Measurements from ENCODE around the gene ASCC3.

DNA sequence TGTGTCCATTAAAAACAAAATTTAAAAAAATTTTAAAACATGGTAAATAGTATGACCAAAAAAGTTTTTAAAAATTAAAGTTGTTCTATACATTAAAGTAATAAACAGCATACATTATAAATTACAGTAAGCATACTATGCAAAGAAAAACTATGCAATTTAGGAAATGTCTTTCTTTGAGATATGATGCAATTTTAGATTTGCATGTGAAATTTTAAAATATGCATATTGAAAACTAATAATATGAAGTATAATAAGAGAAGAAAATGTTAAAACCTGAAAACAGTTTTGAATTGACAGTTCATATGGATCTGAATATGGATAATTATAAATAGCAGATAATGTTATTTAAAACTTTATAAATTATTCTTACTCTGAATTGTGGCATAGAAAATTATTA, 43.1 kb downstream of the ASCC3 start:
- TF ChIP-seq EZH2 (IDR thresholded peaks at IDR 0.05; ENCODE audit: borderline replicate concordance, low read depth, low read length, poor library complexity, severe bottlenecking) = no peak
- TF ChIP-seq, protein P1, sequence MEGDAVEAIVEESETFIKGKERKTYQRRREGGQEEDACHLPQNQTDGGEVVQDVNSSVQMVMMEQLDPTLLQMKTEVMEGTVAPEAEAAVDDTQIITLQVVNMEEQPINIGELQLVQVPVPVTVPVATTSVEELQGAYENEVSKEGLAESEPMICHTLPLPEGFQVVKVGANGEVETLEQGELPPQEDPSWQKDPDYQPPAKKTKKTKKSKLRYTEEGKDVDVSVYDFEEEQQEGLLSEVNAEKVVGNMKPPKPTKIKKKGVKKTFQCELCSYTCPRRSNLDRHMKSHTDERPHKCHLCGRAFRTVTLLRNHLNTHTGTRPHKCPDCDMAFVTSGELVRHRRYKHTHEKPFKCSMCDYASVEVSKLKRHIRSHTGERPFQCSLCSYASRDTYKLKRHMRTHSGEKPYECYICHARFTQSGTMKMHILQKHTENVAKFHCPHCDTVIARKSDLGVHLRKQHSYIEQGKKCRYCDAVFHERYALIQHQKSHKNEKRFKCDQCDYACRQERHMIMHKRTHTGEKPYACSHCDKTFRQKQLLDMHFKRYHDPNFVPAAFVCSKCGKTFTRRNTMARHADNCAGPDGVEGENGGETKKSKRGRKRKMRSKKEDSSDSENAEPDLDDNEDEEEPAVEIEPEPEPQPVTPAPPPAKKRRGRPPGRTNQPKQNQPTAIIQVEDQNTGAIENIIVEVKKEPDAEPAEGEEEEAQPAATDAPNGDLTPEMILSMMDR (conservative IDR thresholded peaks at IDR 0.05; ENCODE audit: low read depth, low read length) = no peak
